Upper lobe of left lung (tissue), 4 donors: Measurements from ENCODE around the gene FBLN2.

Experiments used
- CTCF ChIP-seq, 6 experiments: fragments of 450-650 bp in 4 of 6; fragments of 200-600 bp in 2 of 6; sonication (generic) in 2 of 6; IDR thresholded peaks; one replicate each; pipeline ENCODE4 v1.5.1; 2016 to 2019; ENCODE audit warnings: antibody characterized with exemption in 6 of 6
- EP300 ChIP-seq, 4 donors: sonication (generic); formaldehyde crosslinking; IDR thresholded peaks; one replicate each; pipeline ENCODE4 v1.5.1; 2017; ENCODE audit warnings: antibody characterized with exemption in 4 of 4, control low read depth in 2 of 4
- POLR2A ChIP-seq, 4 donors: fragments of 450-650 bp; IDR thresholded peaks; one replicate each; pipeline ENCODE4 v1.5.1; 2016 to 2017; ENCODE audit warnings: antibody characterized with exemption in 4 of 4, mild to moderate bottlenecking in 2 of 4
- POLR2AphosphoS5 ChIP-seq, 2 donors: sonication (generic); formaldehyde crosslinking; IDR thresholded peaks; one replicate each; pipeline ENCODE4 v1.5.1; 2017; ENCODE audit warnings: antibody characterized with exemption in 2 of 2

- TF ChIP-seq CTCF (IDR thresholded peaks at IDR 0.05) (no peak), POLR2A (IDR thresholded peaks at IDR 0.05) (no peak), POLR2AphosphoS5 (IDR thresholded peaks at IDR 0.05) (no peak), EP300 (IDR thresholded peaks at IDR 0.05) (no peak)
Observed at GRCh38 chr3:13558651-13559050, 9.7 kb downstream of the FBLN2 start.
